Lower lobe of right lung (tissue), 2 donors: ENCODE data around the gene GNB1. TPM values are rescaled to one million over a fixed set of nuclear protein-coding genes. Genes with fewer than 3 reads are reported as not detected.
"Not testable (repeated sequence)": the region's sequence is repeated elsewhere in the genome, so short reads cannot be mapped to it uniquely, and the experiment has no call there.

Experiments
- ATAC-seq, 2 donors: fragments of 200-7000 bp; cut with Tn5 transposase; one replicate each; pipeline ENCODE4 v1.9.1; 2020 to 2022; ENCODE audit warnings: mild to moderate bottlenecking in 2 of 2, moderate library complexity in 2 of 2
- DNase-seq: peaks from one replicate; pipeline ENCODE4 v3.0.0-alpha.2; 2020
- H3K27ac ChIP-seq: fragments of 200-600 bp; one replicate; pipeline ENCODE4 v1.8.0; 2022
- H3K27me3 ChIP-seq: fragments of 200-600 bp; one replicate; pipeline ENCODE4 v1.8.0; 2022; ENCODE audit warnings: low read depth
- H3K36me3 ChIP-seq: fragments of 200-600 bp; one replicate; pipeline ENCODE4 v1.8.0; 2022; ENCODE audit warnings: mild to moderate bottlenecking
- H3K4me1 ChIP-seq: fragments of 200-600 bp; one replicate; pipeline ENCODE4 v1.8.0; 2022
- H3K4me3 ChIP-seq: fragments of 200-600 bp; one replicate; pipeline ENCODE4 v1.8.0; 2022; ENCODE audit warnings: mild to moderate bottlenecking
- H3K9me3 ChIP-seq: fragments of 200-600 bp; one replicate; pipeline ENCODE4 v1.8.0; 2022
- CTCF ChIP-seq: fragments of 200-600 bp; IDR thresholded peaks from one replicate; pipeline ENCODE4 v1.8.0; 2022; ENCODE audit warnings: antibody characterized with exemption, mild to moderate bottlenecking
- intact Hi-C: fragments of 100-400 bp; cut with DNase I; formaldehyde crosslinking; loops from one replicate; pipeline ENCODE4 v1.11.0; 2022
- total RNA-seq: library from RNA; stranded (reverse); fragmentation: NEBNext Ultra II Directional; extraction: Animal tissue kit (Norgen Biotek cat#: 25700); gene quantifications from one replicate; pipeline ENCODE4 v1.2.1, GENCODE V29; 2021
- donor health status: DM: no; HTN: yes; CAD: no; lungs with severe emphysema.

The GNB1 gene
- total RNA-seq, 1 donor from 2014 or later = 341 TPM

GRCh38 chr1:1754051-1754815 is 136.7 kb downstream of the GNB1 start:
- peaks cover 66% of the 10 kb centered on the region for H3K36me3 ChIP-seq
- intact Hi-C loops = no loop called here
- H3K9me3 ChIP-seq = no peaks in the 10 kb centered on the region
- no peaks in the 10 kb centered on the region for H3K27me3 ChIP-seq
- no peak overlapping the region for H3K27ac ChIP-seq
- TF ChIP-seq CTCF = no peak
- ATAC-seq (no peak), DNase-seq (no peak)
- peaks cover 19% of the 10 kb centered on the region for H3K4me1 ChIP-seq
- no peak overlapping the region for H3K4me3 ChIP-seq

- DNase-seq (no peak), ATAC-seq (no peak)
- no peaks in the 10 kb centered on the region for H3K9me3 ChIP-seq
- H3K27ac ChIP-seq = no peak overlapping the region
- no peak for TF ChIP-seq CTCF
- peaks cover 14% of the 10 kb centered on the region for H3K4me1 ChIP-seq
- H3K4me3 ChIP-seq = no peak overlapping the region
- H3K36me3 ChIP-seq = peaks cover 63% of the 10 kb centered on the region
- no peaks in the 10 kb centered on the region for H3K27me3 ChIP-seq
- intact Hi-C loops = no loop called here
Observed at GRCh38 chr1:1753607-1754005, 137.3 kb downstream of the GNB1 start.

- Histone ChIP-seq H3K9me3 (no peaks in the 10 kb centered on the region), H3K27me3 (no peaks in the 10 kb centered on the region), H3K4me1 (peaks cover 7% of the 10 kb centered on the region), H3K36me3 (peaks cover 58% of the 10 kb centered on the region), H3K27ac (no peak overlapping the region), H3K4me3 (no peak overlapping the region)
- no peak for TF ChIP-seq CTCF
- no peak for ATAC-seq
- intact Hi-C loops = no loop called here
- DNase-seq = no peak
Observed at GRCh38 chr1:1752636-1753606, 138.0 kb downstream of the GNB1 start.

GRCh38 chr1:1752190-1752589 is 138.7 kb downstream of the GNB1 start:
- Histone ChIP-seq H3K4me3 (no peak overlapping the region), H3K27me3 (no peaks in the 10 kb centered on the region), H3K27ac (no peak overlapping the region), H3K9me3 (no peaks in the 10 kb centered on the region), H3K36me3 (peaks cover 52% of the 10 kb centered on the region), H3K4me1 (no peaks in the 10 kb centered on the region)
- ATAC-seq = no peak
- DNase-seq = no peak
- intact Hi-C loops = no loop called here
- no peak for TF ChIP-seq CTCF

- H3K27me3 ChIP-seq, H3K9me3 ChIP-seq, H3K27ac ChIP-seq, H3K4me1 ChIP-seq, H3K4me3 ChIP-seq, intact Hi-C loops, DNase-seq, ATAC-seq: not testable (repeated sequence)
- peaks cover 30% of the 10 kb centered on the region for H3K36me3 ChIP-seq
Observed at GRCh38 chr1:1749941-1750340, 140.9 kb downstream of the GNB1 start.
